Neuron (in vitro differentiated cells): Measurements from ENCODE around the gene STARD5.
A peak's percentile ranks its signal among the peaks of the same experiment; 100 is the strongest.
"Not testable (repeated sequence)": the region's sequence is repeated elsewhere in the genome, so short reads cannot be mapped to it uniquely, and the experiment has no call there.

Source experiments
- H2AFZ ChIP-seq: one replicate; pipeline ENCODE4 v1.6.1; 2013; ENCODE audit warnings: low read depth, mild to moderate bottlenecking, inconsistent platforms, low read length, moderate library complexity
- H3K27me3 ChIP-seq: one replicate; pipeline ENCODE4 v1.6.1; 2013; ENCODE audit warnings: low read length; ENCODE audit not compliant: insufficient read depth
- H3K36me3 ChIP-seq: one replicate; pipeline ENCODE4 v1.6.1; 2013; ENCODE audit warnings: low read length; ENCODE audit not compliant: insufficient read depth
- H3K4me1 ChIP-seq: one replicate; pipeline ENCODE4 v1.6.1; 2013; ENCODE audit warnings: low read length; ENCODE audit not compliant: insufficient read depth
- H3K4me3 ChIP-seq: 2 replicates; pipeline ENCODE4 v1.5.1; 2013; ENCODE audit warnings: mild to moderate bottlenecking, low read length, moderate library complexity
- H3K9me3 ChIP-seq: one replicate; pipeline ENCODE4 v1.6.1; 2013; ENCODE audit warnings: low read length

The STARD5 gene

DNA sequence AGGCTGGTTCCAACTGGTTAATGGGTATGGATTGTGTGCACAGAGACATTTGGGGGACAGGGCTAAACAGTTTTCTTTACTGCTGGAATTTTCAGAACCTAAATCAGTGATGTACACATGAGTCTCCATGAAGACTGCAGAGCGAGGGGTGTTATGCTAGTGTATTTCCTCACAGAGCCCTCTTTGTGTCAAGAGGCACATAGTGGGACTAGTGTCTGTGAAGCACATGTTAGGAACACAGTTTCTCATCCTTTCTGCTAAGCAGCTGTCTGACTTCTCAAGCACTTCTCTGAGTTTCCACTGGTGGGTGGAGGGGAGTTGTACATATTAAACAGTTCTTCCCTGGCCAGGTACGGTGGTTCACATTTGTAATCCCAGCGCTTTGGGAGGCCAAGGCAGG lies 9.4 kb upstream of the STARD5 start:
- no peaks in the 10 kb centered on the region for H3K4me1 ChIP-seq
- H3K36me3 ChIP-seq, result no peaks in the 10 kb centered on the region
- H3K27me3 ChIP-seq, result peaks cover 2% of the 10 kb centered on the region
- H3K9me3 ChIP-seq, result no peaks in the 10 kb centered on the region
- no peak overlapping the region for H2AFZ ChIP-seq
- H3K4me3 ChIP-seq, result no peak overlapping the region

DNA sequence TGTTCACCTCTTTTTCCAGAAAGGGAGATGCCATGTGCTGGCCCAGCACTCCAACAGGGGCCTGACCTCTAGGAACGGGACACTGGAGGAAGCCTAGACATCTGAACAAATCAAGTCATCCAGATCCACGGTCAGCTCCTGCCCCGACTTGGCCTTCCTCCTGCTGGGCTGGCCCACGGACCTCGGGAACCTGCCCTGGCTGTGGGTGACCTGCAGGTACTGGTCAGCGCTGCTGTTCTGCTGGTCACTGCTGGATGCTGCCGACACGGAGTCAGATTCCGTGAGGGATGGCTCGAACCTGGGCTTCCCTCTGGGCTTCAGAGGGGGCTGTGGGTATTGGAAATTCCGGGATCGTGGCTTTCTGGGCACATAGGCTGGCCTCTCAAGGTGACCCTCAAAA lies 8.4 kb upstream of the STARD5 start:
- no peak overlapping the region for H2AFZ ChIP-seq
- H3K36me3 ChIP-seq, result no peaks in the 10 kb centered on the region
- H3K27me3 ChIP-seq, result peaks cover 2% of the 10 kb centered on the region
- no peaks in the 10 kb centered on the region for H3K9me3 ChIP-seq
- no peak overlapping the region for H3K4me3 ChIP-seq
- no peaks in the 10 kb centered on the region for H3K4me1 ChIP-seq

- Histone ChIP-seq H3K9me3 (no peaks in the 10 kb centered on the region), H3K4me3 (no peak overlapping the region), H3K36me3 (no peaks in the 10 kb centered on the region), H3K4me1 (no peaks in the 10 kb centered on the region), H3K27me3 (peaks cover 2% of the 10 kb centered on the region), H2AFZ (no peak overlapping the region)
Observed at GRCh38 chr15:81331600-81331999, 7.7 kb upstream of the STARD5 start.

GRCh38 chr15:81331141-81331540 lies 7.2 kb upstream of the STARD5 start:
- not testable (repeated sequence) for H3K27me3 ChIP-seq, H3K4me3 ChIP-seq, H3K9me3 ChIP-seq, H2AFZ ChIP-seq, H3K4me1 ChIP-seq, H3K36me3 ChIP-seq

DNA sequence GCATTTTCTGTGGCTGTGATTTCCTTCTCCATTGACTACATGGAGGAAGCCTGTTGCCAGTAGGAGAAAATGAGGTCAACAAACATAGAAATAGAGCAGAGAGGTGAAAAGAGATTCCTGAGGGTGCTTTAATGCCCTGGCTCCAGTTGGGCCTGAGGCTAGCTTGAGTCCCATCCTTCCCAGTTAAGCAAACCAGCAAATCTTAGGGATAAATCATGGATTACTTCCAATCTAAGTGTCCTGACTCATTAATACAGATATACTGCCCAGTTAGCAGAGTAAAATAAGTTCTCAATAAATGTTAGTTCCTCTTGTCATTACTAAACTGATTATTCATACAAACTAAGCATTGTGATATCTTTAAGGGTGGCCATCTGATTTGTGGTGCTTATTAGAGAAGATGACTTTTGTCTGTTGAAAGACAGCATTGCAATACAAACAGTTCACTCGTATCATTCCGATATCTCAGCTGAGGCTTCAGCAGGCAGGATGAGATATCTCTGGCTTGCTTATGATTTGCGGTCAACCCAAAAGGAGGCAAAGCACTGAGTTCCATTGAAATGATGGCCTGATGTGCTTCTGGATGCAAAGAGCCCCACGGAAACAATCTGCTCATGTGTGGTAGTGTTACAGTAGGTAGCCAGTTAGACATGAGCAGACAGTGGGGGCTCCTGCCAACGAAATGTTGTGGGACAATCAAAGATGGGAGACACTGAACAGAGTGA lies 6.6 kb upstream of the STARD5 start:
- H3K27me3 ChIP-seq, result peaks cover 2% of the 10 kb centered on the region
- no peaks in the 10 kb centered on the region for H3K36me3 ChIP-seq
- H2AFZ ChIP-seq, result no peak overlapping the region
- H3K4me3 ChIP-seq, result no peak overlapping the region
- no peaks in the 10 kb centered on the region for H3K9me3 ChIP-seq
- no peaks in the 10 kb centered on the region for H3K4me1 ChIP-seq

GRCh38 chr15:81329446-81329845 lies 5.5 kb upstream of the STARD5 start:
- Histone ChIP-seq H3K4me1 (no peaks in the 10 kb centered on the region), H3K4me3 (no peak overlapping the region), H3K36me3 (no peaks in the 10 kb centered on the region), H3K9me3 (no peaks in the 10 kb centered on the region), H3K27me3 (peaks cover 7% of the 10 kb centered on the region), H2AFZ (no peak overlapping the region)

GRCh38 chr15:81327516-81327915 lies 3.6 kb upstream of the STARD5 start:
- Histone ChIP-seq H3K4me3 (no peak overlapping the region), H3K36me3 (no peaks in the 10 kb centered on the region), H3K4me1 (no peaks in the 10 kb centered on the region), H3K9me3 (no peaks in the 10 kb centered on the region), H3K27me3 (peaks cover 5% of the 10 kb centered on the region), H2AFZ (no peak overlapping the region)

DNA sequence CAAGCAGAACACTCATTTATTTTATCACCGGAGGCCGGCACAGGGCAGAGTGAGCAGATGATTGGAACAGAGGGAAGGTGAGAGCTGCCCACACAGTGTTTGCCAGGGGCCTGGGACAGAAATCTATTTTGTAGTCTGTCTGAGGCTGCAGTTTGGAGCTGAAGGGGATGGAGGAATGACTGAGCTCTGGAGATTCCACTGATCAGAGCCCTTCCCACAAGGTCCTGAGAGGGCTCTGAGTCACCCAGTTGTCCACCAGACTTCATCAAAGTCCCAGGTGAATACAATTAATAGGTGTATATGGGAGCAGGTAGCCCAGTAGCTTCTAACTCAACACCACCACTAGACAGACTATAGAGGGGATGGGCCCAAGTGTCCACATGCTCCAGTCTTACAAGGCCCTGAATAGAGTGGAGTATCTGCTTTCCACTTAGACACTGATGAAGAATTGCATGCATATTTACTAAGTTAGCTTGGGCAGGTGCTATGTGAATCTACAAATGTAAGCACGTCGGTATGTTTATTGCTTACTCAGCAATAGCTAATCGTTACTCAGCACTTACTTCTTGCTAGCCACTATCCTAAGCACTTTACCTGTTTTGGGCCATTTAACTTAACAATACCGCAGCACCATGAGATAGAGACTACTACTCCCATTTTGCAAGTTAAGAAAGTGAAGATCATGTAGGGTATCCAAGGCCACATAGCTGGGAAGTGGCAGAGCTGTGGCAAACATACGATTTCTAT lies 2.7 kb upstream of the STARD5 start:
- no peaks in the 10 kb centered on the region for H3K36me3 ChIP-seq
- H3K27me3 ChIP-seq, result peaks cover 5% of the 10 kb centered on the region
- no peak overlapping the region for H3K4me3 ChIP-seq
- no peaks in the 10 kb centered on the region for H3K4me1 ChIP-seq
- no peak overlapping the region for H2AFZ ChIP-seq
- no peaks in the 10 kb centered on the region for H3K9me3 ChIP-seq

- H3K4me1 ChIP-seq, result no peaks in the 10 kb centered on the region
- no peaks in the 10 kb centered on the region for H3K36me3 ChIP-seq
- H3K9me3 ChIP-seq, result no peaks in the 10 kb centered on the region
- peak overlapping the region; percentile 54 for H3K4me3 ChIP-seq
- H3K27me3 ChIP-seq, result peaks cover 5% of the 10 kb centered on the region
- peak overlapping the region; percentile 71 for H2AFZ ChIP-seq
Observed at GRCh38 chr15:81323559-81323943, 390 bp downstream of the STARD5 start.

- no peaks in the 10 kb centered on the region for H3K4me1 ChIP-seq
- H3K4me3 ChIP-seq, result no peak overlapping the region
- H3K9me3 ChIP-seq, result no peaks in the 10 kb centered on the region
- H2AFZ ChIP-seq, result no peak overlapping the region
- no peaks in the 10 kb centered on the region for H3K36me3 ChIP-seq
- peaks cover 5% of the 10 kb centered on the region for H3K27me3 ChIP-seq
Observed at GRCh38 chr15:81322676-81323253, 1.2 kb downstream of the STARD5 start.

- Histone ChIP-seq H2AFZ (no peak overlapping the region), H3K36me3 (no peaks in the 10 kb centered on the region), H3K4me3 (no peak overlapping the region), H3K9me3 (no peaks in the 10 kb centered on the region), H3K4me1 (no peaks in the 10 kb centered on the region), H3K27me3 (peaks cover 5% of the 10 kb centered on the region)
Observed at GRCh38 chr15:81321667-81322066, 2.3 kb downstream of the STARD5 start.

DNA sequence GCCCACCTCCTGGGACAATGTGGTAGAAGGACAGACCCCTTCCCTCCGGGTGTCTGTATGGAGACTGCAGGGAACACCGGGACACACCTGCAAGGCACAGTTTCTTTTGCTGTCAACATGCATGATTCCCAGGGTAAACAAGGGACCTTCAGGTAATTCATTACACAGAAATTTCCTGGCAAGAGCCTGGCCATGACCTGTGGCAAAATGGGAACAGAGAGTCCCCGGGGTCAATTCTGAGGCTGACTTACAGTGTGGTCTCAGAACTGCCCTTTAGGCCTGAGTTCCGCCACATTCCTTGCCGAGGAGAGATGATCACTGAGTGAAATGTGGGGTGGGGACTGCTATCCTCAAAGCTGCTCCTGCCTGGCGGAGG lies 6.3 kb downstream of the STARD5 start:
- Histone ChIP-seq H2AFZ (no peak overlapping the region), H3K9me3 (no peaks in the 10 kb centered on the region), H3K4me3 (no peak overlapping the region), H3K36me3 (no peaks in the 10 kb centered on the region), H3K27me3 (no peaks in the 10 kb centered on the region), H3K4me1 (no peaks in the 10 kb centered on the region)

- Histone ChIP-seq H3K4me3 (no peak overlapping the region), H3K36me3 (no peaks in the 10 kb centered on the region), H3K9me3 (no peaks in the 10 kb centered on the region), H3K4me1 (no peaks in the 10 kb centered on the region), H2AFZ (no peak overlapping the region), H3K27me3 (no peaks in the 10 kb centered on the region)
Observed at GRCh38 chr15:81316267-81316666, 7.7 kb downstream of the STARD5 start.
